ENCODE results near the gene PATJ.
A peak's percentile ranks its signal among the peaks of the same experiment; 100 is the strongest.
"Not testable (repeated sequence)": the region's sequence is repeated elsewhere in the genome, so short reads cannot be mapped to it uniquely, and the experiment has no call there.

Gene PATJ

GRCh38 chr1:61741711-61742619, at the start of gene PATJ:
Gene PATJ (plus strand): TSS chr1:61742480. CDS start chr1:61762893, 20,413 bp downstream.
- DNase-seq (ENCODE audit: low read depth, low spot score) = peak; percentile 23

- no peak for DNase-seq (ENCODE audit: low read depth, low spot score)
These were observed 42.1 kb upstream of the PATJ start for GRCh38 chr1:61699911-61700851.

- DNase-seq (ENCODE audit: low read depth, low spot score) = no peak
These were observed 33.0 kb upstream of the PATJ start for GRCh38 chr1:61708953-61709907.

GRCh38 chr1:61709908-61710289, 32.4 kb upstream of the PATJ start:
- no peak for DNase-seq (ENCODE audit: low read depth, low spot score)

GRCh38 chr1:61711257-61711656, 31.0 kb upstream of the PATJ start:
- DNase-seq (ENCODE audit: low read depth, low spot score) = not testable (repeated sequence)

GRCh38 chr1:61711969-61712368, 30.3 kb upstream of the PATJ start:
- no peak for DNase-seq (ENCODE audit: low read depth, low spot score)

GRCh38 chr1:61718996-61719663, 23.1 kb upstream of the PATJ start:
- not testable (repeated sequence) for DNase-seq (ENCODE audit: low read depth, low spot score)

GRCh38 chr1:61724506-61724812, 17.8 kb upstream of the PATJ start:
- no peak for DNase-seq (ENCODE audit: low read depth, low spot score)

- DNase-seq (ENCODE audit: low read depth, low spot score) = peak; percentile 76
These were observed 17.2 kb upstream of the PATJ start, which contains the start of gene TM2D1 for GRCh38 chr1:61724813-61725694. Gene TM2D1 (minus strand): TSS chr1:61725141. CDS start chr1:61725120, 21 bp downstream.

- DNase-seq (ENCODE audit: low read depth, low spot score) = no peak
These were observed 14.7 kb upstream of the PATJ start for GRCh38 chr1:61727544-61727943.

- not testable (repeated sequence) for DNase-seq (ENCODE audit: low read depth, low spot score)
These were observed 11.6 kb upstream of the PATJ start for GRCh38 chr1:61730679-61731078.

GRCh38 chr1:61732726-61733125, 9.6 kb upstream of the PATJ start:
- no peak for DNase-seq (ENCODE audit: low read depth, low spot score)

GRCh38 chr1:61740751-61741700, 1.3 kb upstream of the PATJ start:
- no peak for DNase-seq (ENCODE audit: low read depth, low spot score)

- DNase-seq (ENCODE audit: low read depth, low spot score) = no peak
These were observed 545 bp downstream of the PATJ start for GRCh38 chr1:61742620-61743430.

GRCh38 chr1:61743431-61743705, 1.1 kb downstream of the PATJ start:
- DNase-seq (ENCODE audit: low read depth, low spot score) = no peak

- DNase-seq (ENCODE audit: low read depth, low spot score) = no peak
These were observed 1.7 kb downstream of the PATJ start for GRCh38 chr1:61743716-61744580.

- no peak for DNase-seq (ENCODE audit: low read depth, low spot score)
These were observed 4.5 kb downstream of the PATJ start for GRCh38 chr1:61746813-61747212.

Data from activated naive CD8-positive, alpha-beta T cell treated with anti-CD3 and anti-CD28 coated beads, Interleukin-2, amount 50 U/mL, for 16 hours (primary cell).